ENCODE measurements around the gene QPCTL.
"Not testable (repeated sequence)": the region's sequence is repeated elsewhere in the genome, so short reads cannot be mapped to it uniquely, and the experiment has no call there.

QPCTL gene

GRCh38 chr19:45674946-45675345, 17.5 kb upstream of the QPCTL start:
- in situ Hi-C loops (cut with MboI; ENCODE audit: low sequenced_read_pairs) = no loop called here

- in situ Hi-C loops (cut with MboI; ENCODE audit: low sequenced_read_pairs) = no loop called here
Measured at GRCh38 chr19:45676851-45677263, 15.6 kb upstream of the QPCTL start.

GRCh38 chr19:45677351-45678230, 14.9 kb upstream of the QPCTL start:
- in situ Hi-C loops (cut with MboI; ENCODE audit: low sequenced_read_pairs) = no loop called here

- in situ Hi-C loops (cut with MboI; ENCODE audit: low sequenced_read_pairs) = no loop called here
Measured at GRCh38 chr19:45681391-45682015, 11.0 kb upstream of the QPCTL start.

GRCh38 chr19:45682117-45682516, 10.3 kb upstream of the QPCTL start:
- in situ Hi-C loops (cut with MboI; ENCODE audit: low sequenced_read_pairs) = no loop called here

- in situ Hi-C loops (cut with MboI; ENCODE audit: low sequenced_read_pairs) = no loop called here
Measured at GRCh38 chr19:45682908-45683307, 9.6 kb upstream of the QPCTL start.

- in situ Hi-C loops (cut with MboI; ENCODE audit: low sequenced_read_pairs) = not testable (repeated sequence)
Measured at GRCh38 chr19:45685045-45685444, 7.4 kb upstream of the QPCTL start.

- in situ Hi-C loops (cut with MboI; ENCODE audit: low sequenced_read_pairs) = no loop called here
Measured at GRCh38 chr19:45687599-45687998, 4.9 kb upstream of the QPCTL start.

GRCh38 chr19:45691516-45692186, 815 bp upstream of the QPCTL start, which contains the start of gene SNRPD2:
Gene SNRPD2 (minus strand): TSS chr19:45691953. CDS start chr19:45691888, 65 bp downstream.
- in situ Hi-C loops (cut with MboI; ENCODE audit: low sequenced_read_pairs) = no loop called here

- in situ Hi-C loops (cut with MboI; ENCODE audit: low sequenced_read_pairs) = no loop called here
Measured at GRCh38 chr19:45693106-45693788, 781 bp downstream of the QPCTL start.

GRCh38 chr19:45701676-45702075, 9.2 kb downstream of the QPCTL start:
- in situ Hi-C loops (cut with MboI; ENCODE audit: low sequenced_read_pairs) = no loop called here

GRCh38 chr19:45705115-45705514, 12.6 kb downstream of the QPCTL start:
- in situ Hi-C loops (cut with MboI; ENCODE audit: low sequenced_read_pairs) = no loop called here

- in situ Hi-C loops (cut with MboI; ENCODE audit: low sequenced_read_pairs) = no loop called here
Measured at GRCh38 chr19:45705710-45706415, 13.4 kb downstream of the QPCTL start.

GRCh38 chr19:45710356-45711130, 18.1 kb downstream of the QPCTL start:
- in situ Hi-C loops (cut with MboI; ENCODE audit: low sequenced_read_pairs) = no loop called here

- in situ Hi-C loops (cut with MboI; ENCODE audit: low sequenced_read_pairs) = no loop called here
Measured at GRCh38 chr19:45711851-45712698, 19.6 kb downstream of the QPCTL start.

GRCh38 chr19:45712699-45713067, 20.2 kb downstream of the QPCTL start:
- in situ Hi-C loops (cut with MboI; ENCODE audit: low sequenced_read_pairs) = no loop called here

- in situ Hi-C loops (cut with MboI; ENCODE audit: low sequenced_read_pairs) = no loop called here
Measured at GRCh38 chr19:45713141-45713540, 20.7 kb downstream of the QPCTL start.

GRCh38 chr19:45715139-45715538, 22.7 kb downstream of the QPCTL start:
- in situ Hi-C loops (cut with MboI; ENCODE audit: low sequenced_read_pairs) = no loop called here
